OCI-LY7 (cell line): Measurements from ENCODE around the gene CDC42EP3.

Experiments used
- EZH2phosphoT487 ChIP-seq: fragments of 200-600 bp; sonication (generic); IDR thresholded peaks from 2 replicates; pipeline ENCODE4 v1.6.1; 2018; ENCODE audit warnings: low read depth, borderline replicate concordance, mild to moderate bottlenecking, mixed run types, antibody characterized with exemption, low read length, moderate library complexity, mixed read lengths
- TF ChIP-seq, protein P1 (sequence below): fragments of 200-600 bp; sonication (generic); conservative IDR thresholded peaks from 2 replicates; pipeline ENCODE4 v1.5.1; 2014; ENCODE audit warnings: mild to moderate bottlenecking, antibody characterized with exemption, low read length, moderate library complexity, mixed read lengths

DNA sequence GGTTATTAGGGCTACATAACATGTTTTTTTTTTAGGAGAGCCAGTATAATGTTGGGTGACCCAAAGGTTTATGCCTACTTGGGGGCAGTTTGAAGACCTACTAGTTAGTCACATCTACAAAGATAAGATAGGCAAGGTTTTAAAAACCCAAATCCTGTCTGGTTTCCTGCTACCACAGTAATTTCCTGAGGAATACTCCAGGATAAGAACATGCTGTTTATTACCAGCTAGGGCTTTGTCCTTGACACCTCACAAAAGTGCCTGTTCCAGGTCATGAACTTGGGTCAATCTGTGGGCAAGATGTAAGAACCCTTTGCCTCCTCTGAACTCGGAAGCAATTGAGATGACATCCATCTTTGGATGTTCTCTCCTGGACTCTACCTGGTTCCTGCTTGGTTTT, 38.2 kb downstream of the CDC42EP3 start:
- TF ChIP-seq, protein P1, sequence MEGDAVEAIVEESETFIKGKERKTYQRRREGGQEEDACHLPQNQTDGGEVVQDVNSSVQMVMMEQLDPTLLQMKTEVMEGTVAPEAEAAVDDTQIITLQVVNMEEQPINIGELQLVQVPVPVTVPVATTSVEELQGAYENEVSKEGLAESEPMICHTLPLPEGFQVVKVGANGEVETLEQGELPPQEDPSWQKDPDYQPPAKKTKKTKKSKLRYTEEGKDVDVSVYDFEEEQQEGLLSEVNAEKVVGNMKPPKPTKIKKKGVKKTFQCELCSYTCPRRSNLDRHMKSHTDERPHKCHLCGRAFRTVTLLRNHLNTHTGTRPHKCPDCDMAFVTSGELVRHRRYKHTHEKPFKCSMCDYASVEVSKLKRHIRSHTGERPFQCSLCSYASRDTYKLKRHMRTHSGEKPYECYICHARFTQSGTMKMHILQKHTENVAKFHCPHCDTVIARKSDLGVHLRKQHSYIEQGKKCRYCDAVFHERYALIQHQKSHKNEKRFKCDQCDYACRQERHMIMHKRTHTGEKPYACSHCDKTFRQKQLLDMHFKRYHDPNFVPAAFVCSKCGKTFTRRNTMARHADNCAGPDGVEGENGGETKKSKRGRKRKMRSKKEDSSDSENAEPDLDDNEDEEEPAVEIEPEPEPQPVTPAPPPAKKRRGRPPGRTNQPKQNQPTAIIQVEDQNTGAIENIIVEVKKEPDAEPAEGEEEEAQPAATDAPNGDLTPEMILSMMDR, result no peak
- TF ChIP-seq EZH2phosphoT487, result no peak
